HL-60 (cell line): ENCODE results near the gene ZFHX2.
A peak's percentile ranks its signal among the peaks of the same experiment; 100 is the strongest.

ENCODE experiments used
- DNase-seq, 2 experiments: peaks; one replicate each; pipeline ENCODE4 v3.0.0-alpha.2; 2010 to 2020; ENCODE audit warnings: low read depth in 1 of 2, low spot score in 1 of 2
- H3K27ac ChIP-seq: fragments of 250-450 bp; sonication (Bioruptor Pico); replicated peaks from 2 replicates; pipeline ENCODE4 v1.5.1; 2020; ENCODE audit warnings: mild to moderate bottlenecking, moderate library complexity
- H3K27me3 ChIP-seq: fragments of 250-450 bp; sonication (Bioruptor Pico); 2 replicates; pipeline ENCODE4 v1.5.1; 2021; ENCODE audit warnings: mild to moderate bottlenecking, moderate library complexity; ENCODE audit not compliant: insufficient read depth, poor library complexity, severe bottlenecking
- H3K4me3 ChIP-seq: replicated peaks from 2 replicates; pipeline ENCODE4 v1.5.1; 2011; ENCODE audit warnings: mild to moderate bottlenecking, control low read depth, low read length; ENCODE audit not compliant: insufficient read depth
- GABPA ChIP-seq: IDR thresholded peaks from 2 replicates; pipeline ENCODE4 v1.6.1; 2012; ENCODE audit warnings: low read depth
- POLR2AphosphoS5 ChIP-seq: IDR thresholded peaks from 2 replicates; pipeline ENCODE4 v1.6.1; 2012; ENCODE audit warnings: low read depth
- SPI1 ChIP-seq: IDR thresholded peaks from 2 replicates; pipeline ENCODE4 v1.6.1; 2012; ENCODE audit warnings: low read depth, mild to moderate bottlenecking, borderline replicate concordance
- TF ChIP-seq, protein P1 (sequence below): IDR thresholded peaks from 2 replicates; pipeline ENCODE4 v1.6.1; 2012; ENCODE audit warnings: low read depth; ENCODE audit not compliant: insufficient replicate concordance
- TF ChIP-seq, protein P2 (sequence below): IDR thresholded peaks from one replicate; pipeline ENCODE4 v1.5.1; 2011; ENCODE audit warnings: low read length, control low read depth, inconsistent platforms; ENCODE audit not compliant: insufficient read depth

The ZFHX2 gene

DNA sequence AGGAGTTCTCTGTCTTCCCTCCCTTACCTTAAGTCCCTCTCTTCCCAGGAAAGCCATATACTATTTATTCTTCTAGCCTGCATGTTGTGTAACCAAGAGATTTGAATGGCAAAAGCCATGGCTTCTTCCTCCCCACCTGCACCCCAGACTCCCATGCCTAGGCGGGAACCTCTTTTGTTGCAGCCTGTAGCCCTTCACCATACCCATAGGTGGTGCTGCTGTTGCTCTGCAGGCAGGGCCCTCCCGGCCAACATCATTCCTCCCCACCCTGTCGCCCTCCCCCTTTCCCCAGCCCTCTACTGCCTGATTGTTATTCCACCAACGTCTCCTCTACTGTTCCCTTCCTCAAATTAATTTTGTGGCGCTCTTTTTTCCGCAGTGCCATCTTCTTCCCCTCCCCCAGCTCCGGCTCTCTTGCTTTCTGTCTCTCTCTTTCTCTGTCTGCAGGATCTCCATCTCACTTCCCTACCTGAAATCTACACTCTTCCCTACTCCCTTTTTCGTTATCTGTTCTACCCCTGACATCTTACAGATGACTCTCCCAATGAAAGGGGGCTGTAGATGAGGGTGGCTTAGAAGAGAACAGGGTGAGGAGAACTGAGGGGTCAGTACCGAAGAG, 68.2 kb downstream of the ZFHX2 start:
- no peaks in the 10 kb centered on the region for H3K27me3 ChIP-seq
- H3K27ac ChIP-seq, result no peak overlapping the region
- DNase-seq, result peak in 1 of 2 experiments; percentile 43
- H3K4me3 ChIP-seq, result no peak overlapping the region
- TF ChIP-seq, protein P1, sequence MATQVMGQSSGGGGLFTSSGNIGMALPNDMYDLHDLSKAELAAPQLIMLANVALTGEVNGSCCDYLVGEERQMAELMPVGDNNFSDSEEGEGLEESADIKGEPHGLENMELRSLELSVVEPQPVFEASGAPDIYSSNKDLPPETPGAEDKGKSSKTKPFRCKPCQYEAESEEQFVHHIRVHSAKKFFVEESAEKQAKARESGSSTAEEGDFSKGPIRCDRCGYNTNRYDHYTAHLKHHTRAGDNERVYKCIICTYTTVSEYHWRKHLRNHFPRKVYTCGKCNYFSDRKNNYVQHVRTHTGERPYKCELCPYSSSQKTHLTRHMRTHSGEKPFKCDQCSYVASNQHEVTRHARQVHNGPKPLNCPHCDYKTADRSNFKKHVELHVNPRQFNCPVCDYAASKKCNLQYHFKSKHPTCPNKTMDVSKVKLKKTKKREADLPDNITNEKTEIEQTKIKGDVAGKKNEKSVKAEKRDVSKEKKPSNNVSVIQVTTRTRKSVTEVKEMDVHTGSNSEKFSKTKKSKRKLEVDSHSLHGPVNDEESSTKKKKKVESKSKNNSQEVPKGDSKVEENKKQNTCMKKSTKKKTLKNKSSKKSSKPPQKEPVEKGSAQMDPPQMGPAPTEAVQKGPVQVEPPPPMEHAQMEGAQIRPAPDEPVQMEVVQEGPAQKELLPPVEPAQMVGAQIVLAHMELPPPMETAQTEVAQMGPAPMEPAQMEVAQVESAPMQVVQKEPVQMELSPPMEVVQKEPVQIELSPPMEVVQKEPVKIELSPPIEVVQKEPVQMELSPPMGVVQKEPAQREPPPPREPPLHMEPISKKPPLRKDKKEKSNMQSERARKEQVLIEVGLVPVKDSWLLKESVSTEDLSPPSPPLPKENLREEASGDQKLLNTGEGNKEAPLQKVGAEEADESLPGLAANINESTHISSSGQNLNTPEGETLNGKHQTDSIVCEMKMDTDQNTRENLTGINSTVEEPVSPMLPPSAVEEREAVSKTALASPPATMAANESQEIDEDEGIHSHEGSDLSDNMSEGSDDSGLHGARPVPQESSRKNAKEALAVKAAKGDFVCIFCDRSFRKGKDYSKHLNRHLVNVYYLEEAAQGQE, result no peak
- TF ChIP-seq, protein P2, sequence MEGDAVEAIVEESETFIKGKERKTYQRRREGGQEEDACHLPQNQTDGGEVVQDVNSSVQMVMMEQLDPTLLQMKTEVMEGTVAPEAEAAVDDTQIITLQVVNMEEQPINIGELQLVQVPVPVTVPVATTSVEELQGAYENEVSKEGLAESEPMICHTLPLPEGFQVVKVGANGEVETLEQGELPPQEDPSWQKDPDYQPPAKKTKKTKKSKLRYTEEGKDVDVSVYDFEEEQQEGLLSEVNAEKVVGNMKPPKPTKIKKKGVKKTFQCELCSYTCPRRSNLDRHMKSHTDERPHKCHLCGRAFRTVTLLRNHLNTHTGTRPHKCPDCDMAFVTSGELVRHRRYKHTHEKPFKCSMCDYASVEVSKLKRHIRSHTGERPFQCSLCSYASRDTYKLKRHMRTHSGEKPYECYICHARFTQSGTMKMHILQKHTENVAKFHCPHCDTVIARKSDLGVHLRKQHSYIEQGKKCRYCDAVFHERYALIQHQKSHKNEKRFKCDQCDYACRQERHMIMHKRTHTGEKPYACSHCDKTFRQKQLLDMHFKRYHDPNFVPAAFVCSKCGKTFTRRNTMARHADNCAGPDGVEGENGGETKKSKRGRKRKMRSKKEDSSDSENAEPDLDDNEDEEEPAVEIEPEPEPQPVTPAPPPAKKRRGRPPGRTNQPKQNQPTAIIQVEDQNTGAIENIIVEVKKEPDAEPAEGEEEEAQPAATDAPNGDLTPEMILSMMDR, result peak; percentile 29

DNA sequence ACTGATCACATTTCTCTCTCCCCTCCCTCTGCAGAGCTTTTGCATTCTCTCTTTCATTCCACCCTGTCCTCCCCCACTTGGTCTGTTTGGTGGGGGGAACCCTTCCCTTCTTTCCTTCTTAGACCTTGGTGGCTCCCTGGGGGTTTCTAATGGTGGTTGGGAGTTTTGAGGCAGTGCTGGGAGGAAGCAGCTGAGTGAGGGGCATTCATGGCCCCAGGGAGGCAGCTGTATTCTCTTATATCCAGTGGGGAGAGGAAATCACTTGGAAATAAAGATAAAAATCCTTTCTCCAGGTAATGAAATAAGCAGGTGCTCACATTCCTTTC, 68.8 kb downstream of the ZFHX2 start:
- no peak overlapping the region for H3K4me3 ChIP-seq
- TF ChIP-seq, protein P1, result no peak
- no peak for TF ChIP-seq SPI1
- TF ChIP-seq GABPA, result no peak
- no peak for TF ChIP-seq POLR2AphosphoS5
- TF ChIP-seq, protein P2, result no peak
- H3K27ac ChIP-seq, result no peak overlapping the region
- H3K27me3 ChIP-seq, result no peaks in the 10 kb centered on the region
- DNase-seq, result no peak

DNA sequence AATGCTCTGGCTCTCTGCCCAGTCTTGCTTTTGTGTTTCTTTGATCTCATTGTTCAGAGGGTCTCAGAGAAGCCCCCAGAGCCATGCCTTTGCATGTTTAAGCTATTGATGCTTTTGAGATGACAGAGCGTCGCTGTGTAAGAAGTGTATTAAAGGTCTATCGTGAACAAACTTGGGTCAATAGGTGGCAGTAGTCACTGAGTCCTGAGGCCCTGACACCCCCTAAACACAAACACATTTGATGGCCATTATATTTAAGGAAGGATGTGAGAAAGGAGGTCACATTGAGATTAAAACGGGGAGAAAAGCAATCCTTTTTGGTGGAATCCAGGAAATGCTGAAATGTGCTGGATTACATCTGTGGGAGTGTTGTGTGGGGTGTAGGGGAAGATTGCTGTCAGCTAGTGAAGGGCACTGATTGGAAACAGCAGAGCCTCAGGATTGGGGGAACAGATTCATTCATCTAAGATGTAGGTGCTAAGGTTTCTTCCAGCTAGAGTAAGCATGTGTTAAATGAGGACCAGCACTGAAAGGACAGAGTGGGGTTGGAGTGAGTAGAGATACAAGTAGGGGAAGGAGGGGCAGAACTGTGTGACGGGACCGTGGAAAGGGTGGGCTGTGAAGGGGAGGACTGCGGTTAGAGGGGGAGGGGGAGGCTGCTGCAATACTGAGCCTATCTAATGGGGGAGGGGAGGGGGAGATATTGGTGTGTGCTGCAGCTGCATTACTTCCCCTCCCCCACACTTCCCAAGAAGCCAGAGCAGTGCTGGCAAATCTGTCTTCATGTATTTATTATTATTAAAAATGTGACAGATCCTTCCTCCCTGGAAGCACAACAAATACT, 69.4 kb downstream of the ZFHX2 start:
- Histone ChIP-seq H3K4me3 (no peak overlapping the region), H3K27ac (no peak overlapping the region), H3K27me3 (no peaks in the 10 kb centered on the region)
- DNase-seq, result no peak
- TF ChIP-seq GABPA, result no peak
- TF ChIP-seq SPI1, result no peak
- no peak for TF ChIP-seq POLR2AphosphoS5
- TF ChIP-seq, protein P1, result no peak
- TF ChIP-seq, protein P2, result no peak
